Measurements from ENCODE around the gene DMXL1.
A peak's percentile ranks its signal among the peaks of the same experiment; 100 is the strongest.
"Not testable (repeated sequence)": the region's sequence is repeated elsewhere in the genome, so short reads cannot be mapped to it uniquely, and the experiment has no call there.

DMXL1 gene

DNA sequence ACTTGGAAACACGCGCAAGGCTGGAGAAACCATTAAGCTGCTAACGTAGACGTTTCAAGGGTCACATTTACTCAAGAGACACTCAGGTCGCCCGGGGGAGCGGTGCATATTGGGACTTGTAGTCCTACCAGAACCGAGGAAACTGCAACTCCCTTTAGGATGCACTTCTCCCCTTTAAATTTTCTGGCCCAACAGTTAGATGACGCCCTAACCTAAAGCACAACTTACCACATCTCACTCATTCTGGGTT lies 384 bp upstream of the DMXL1 start:
- no peak for DNase-seq (ENCODE audit: low read depth)

GRCh38 chr5:119071561-119071995 lies 691 bp downstream of the DMXL1 start:
- DNase-seq (ENCODE audit: low read depth) = no peak

DNA sequence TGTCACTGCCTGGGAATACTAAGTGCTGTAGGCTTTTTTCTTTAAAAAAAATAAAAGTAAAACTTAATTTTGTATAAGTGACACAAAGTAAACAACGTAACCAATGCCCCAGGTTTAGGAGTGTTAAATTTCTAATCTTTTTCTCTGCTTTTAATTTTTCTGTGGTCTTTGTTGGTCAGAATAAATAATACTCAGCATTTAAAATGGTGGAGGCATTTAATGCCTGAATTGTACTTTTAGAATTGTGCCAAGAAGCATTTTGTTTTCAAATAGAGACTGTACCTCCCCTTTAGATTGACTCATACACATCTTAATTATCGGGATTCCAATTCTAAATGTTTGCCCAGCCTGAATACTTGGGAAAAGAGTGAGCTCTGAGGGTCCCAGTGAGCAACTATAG lies 1.6 kb downstream of the DMXL1 start:
- no peak for DNase-seq (ENCODE audit: low read depth)

DNA sequence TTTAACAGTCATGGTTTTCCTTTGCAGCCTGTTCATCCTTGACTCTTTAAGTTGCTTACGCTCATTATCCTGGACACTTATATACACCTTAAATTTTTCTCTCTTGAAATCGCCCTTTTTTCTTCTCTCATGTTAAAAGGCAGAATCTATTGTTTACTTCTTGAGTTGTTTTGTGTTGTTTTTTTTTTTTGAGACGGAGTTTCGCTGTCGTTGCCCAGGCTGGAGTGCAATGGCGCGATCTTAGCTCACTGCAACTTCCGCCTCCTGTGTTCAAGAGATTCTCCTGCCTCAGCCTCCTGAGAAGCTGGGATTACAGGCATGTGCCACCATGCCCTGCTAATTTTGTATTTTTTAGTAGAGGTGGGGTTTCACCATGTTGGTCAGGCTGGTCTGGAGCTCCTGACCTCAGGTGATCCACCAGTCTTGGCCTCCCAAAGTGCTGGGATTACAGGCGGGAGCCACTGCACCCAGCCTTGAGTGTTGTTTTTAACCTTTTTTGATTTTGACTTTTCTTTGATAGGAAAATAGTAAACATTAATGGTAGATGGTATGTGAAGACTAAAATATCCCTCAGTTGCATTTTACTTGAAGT lies 3.0 kb downstream of the DMXL1 start:
- DNase-seq (ENCODE audit: low read depth) = not testable (repeated sequence)

DNA sequence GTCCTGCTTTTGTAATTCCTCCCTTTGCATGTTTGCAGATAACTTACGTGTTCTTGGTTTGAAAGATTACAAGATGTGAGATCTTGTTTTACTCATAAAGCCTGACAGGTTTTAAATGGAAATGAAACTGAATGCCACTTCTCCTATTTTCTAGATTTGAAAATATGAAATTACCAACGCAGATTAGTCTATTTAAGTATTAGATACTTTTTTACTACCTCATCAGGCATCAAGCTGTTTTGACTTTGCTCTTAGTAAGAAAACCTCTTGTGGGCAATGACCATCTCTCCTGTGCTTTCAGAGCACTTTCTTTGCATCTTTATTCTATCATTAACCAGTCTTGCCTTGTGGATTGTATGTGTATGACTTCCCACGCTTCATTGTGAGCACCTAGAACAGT lies 3.5 kb downstream of the DMXL1 start:
- no peak for DNase-seq (ENCODE audit: low read depth)

GRCh38 chr5:119075269-119075668 lies 4.4 kb downstream of the DMXL1 start:
- DNase-seq (ENCODE audit: low read depth) = not testable (repeated sequence)

- no peak for DNase-seq (ENCODE audit: low read depth)
These were observed 5.2 kb downstream of the DMXL1 start for GRCh38 chr5:119076080-119076479.

DNA sequence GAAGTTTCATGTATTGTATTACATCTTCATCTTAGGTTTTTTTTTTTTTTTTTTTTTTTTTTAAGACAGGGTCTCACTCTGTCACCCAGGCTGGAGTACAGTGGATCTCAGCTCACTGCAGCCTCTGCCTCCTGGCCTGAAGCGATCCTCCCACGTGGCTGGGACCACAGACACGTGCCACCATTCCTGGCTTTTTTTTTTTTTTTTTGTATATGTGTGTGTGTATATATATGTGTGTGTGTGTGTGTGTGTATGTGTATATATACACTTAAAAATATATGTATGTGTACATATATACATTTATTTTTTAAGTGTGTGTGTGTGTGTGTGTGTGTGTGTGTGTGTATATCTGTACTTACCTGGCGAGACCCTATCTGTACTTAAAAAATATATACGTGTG lies 6.6 kb downstream of the DMXL1 start:
- DNase-seq (ENCODE audit: low read depth) = no peak

DNA sequence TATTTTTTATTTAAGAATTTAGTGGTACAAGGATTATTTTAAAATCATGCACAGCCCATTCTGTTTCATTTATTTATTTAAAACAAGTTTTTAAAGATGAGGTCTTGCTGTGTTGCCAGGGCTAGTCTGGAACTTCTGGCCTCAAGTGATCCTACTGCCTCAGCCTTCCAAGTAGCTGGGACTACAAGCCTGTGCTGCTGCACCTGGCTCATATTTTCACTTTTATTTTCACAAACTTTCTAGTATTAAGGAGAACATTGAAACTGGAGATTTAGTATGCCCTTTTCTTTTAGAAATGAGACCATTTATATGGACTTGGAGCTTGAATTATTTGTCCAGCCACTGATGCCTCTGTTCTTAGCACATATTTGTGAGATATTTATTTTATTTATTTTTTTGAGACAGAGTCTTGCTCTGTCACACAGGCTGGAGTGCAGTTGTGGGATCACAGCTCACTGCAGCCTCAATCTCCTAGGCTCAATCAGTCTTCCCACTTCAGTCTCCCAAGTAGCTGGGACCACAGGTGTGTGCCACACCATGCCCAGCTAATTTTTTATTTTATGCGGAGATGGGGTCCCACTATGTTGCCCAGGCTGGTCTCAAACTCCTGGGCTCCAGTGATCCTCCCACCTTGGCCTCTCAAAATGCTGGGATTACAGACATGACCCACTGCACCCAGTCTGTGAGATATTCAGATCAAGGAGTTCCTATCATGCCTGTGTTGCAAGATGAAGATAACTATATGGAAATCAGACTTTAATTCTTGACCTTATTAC lies 7.4 kb downstream of the DMXL1 start:
- DNase-seq (ENCODE audit: low read depth) = no peak

- DNase-seq (ENCODE audit: low read depth) = peak; percentile 26
These were observed 8.0 kb downstream of the DMXL1 start for GRCh38 chr5:119078861-119079260.

GRCh38 chr5:119079318-119079921 lies 8.5 kb downstream of the DMXL1 start:
- no peak for DNase-seq (ENCODE audit: low read depth)

GRCh38 chr5:119080936-119081335 lies 10.0 kb downstream of the DMXL1 start:
- no peak for DNase-seq (ENCODE audit: low read depth)

GRCh38 chr5:119082691-119083090 lies 11.8 kb downstream of the DMXL1 start:
- no peak for DNase-seq (ENCODE audit: low read depth)

DNA sequence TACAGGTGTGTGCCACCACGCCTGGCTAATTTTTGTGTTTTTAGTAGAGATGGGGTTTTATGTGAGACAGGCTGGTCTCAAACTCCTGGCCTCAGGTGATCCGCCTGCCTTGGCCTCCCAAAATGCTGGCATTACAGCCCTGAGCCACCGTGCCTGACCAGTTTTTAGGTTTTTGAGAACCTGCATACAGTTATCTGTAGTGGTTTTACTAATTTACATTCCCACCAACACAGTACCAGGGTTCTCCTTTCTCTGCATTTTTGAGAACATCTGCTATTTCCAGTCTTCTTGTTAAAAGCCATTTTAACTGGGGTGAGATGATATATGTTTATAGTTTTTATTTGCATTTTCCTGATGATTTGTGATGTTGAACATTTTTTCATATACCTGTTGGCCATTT lies 12.8 kb downstream of the DMXL1 start:
- no peak for DNase-seq (ENCODE audit: low read depth)

- DNase-seq (ENCODE audit: low read depth) = no peak
These were observed 17.6 kb downstream of the DMXL1 start for GRCh38 chr5:119088438-119088837.

DNA sequence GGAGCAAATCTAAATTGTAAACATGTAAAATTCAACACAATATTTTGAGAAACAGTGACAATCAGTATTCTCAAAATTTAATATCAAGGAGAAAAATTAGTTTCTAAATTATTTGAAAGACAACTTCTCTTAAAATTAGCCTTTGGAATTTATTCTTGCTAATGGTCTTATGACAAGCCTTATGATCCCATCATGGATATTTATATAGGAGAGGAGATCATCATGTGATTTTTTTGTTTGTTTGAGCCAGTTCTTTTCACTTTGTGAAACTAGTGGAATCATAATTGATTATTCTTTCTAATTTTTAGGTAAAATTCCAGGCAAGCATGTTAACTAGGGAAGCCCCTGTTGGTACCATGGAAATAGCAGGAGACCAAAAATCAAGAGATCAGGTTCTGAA lies 24.7 kb downstream of the DMXL1 start:
- DNase-seq (ENCODE audit: low read depth) = no peak

GRCh38 chr5:119105971-119106370 lies 35.1 kb downstream of the DMXL1 start:
- no peak for DNase-seq (ENCODE audit: low read depth)

DNA sequence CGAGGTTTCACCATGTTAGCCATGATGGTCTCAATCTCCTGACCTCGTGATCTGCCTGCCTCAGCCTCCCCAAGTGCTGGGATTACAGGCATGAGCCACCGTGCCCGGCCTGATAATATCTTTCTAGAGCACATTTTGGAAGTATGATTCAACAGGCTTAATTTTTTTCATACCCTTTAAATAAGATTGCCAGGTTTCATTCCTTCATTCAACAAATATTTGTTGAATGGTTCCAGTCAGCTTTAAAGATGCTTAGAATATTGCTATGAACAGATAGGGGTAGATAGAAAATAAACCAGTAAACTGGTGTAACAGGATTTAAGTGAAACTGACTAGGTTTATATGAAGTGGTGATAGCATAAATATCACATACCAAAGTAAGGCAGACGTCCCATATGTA lies 41.3 kb downstream of the DMXL1 start:
- no peak for DNase-seq (ENCODE audit: low read depth)

DNA sequence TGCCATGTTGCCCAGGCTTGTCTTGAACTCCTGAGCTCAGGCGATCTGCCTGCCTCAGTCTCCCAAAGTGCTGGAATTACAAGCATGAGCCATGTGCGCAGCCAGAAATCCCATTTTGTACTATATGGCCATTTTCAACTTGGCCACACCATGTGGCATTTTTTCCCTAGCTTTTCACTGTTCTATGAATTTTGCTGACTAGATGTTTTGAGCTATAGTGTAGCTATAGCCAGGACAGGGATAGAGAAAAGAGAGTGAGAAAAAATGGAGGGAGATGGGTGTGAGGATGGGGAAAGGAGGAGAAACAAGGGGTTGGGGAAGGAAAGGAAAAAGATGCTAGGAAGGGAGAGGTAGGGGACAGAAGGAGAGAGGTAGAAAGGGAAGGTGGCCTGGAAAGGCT lies 46.4 kb downstream of the DMXL1 start:
- DNase-seq (ENCODE audit: low read depth) = no peak

DNA sequence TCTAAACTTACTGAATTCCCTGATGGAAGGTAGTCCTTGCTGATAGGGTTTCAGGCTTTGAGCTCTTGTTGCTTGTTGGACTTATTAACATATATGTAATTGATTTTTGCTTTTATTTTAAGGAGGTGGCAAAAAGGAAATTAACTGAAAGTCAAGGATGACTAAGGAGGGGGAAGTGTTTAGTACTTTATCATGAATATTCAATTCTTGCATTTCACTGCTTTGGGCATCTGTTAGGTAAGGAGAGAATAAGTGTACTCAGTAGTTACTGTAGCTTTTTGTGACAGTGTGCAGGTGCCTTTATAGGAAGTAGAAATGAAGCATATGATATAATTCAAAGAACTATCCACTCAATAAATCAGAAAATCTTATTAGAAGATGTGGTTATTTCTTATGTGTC lies 47.1 kb downstream of the DMXL1 start:
- DNase-seq (ENCODE audit: low read depth) = no peak

GRCh38 chr5:119120893-119121292 lies 50.0 kb downstream of the DMXL1 start:
- no peak for DNase-seq (ENCODE audit: low read depth)

GRCh38 chr5:119122474-119122873 lies 51.6 kb downstream of the DMXL1 start:
- not testable (repeated sequence) for DNase-seq (ENCODE audit: low read depth)

GRCh38 chr5:119123280-119123679 lies 52.4 kb downstream of the DMXL1 start:
- no peak for DNase-seq (ENCODE audit: low read depth)

- no peak for DNase-seq (ENCODE audit: low read depth)
These were observed 58.9 kb downstream of the DMXL1 start for GRCh38 chr5:119129770-119130169.

Measured in iris pigment epithelial cell (primary cell).